Mesendoderm (in vitro differentiated cells): ENCODE results near the gene ITGB3.

Experiments used
- DNase-seq: peaks from one replicate; pipeline ENCODE4 v3.0.0; 2013
- H2AK5ac ChIP-seq: 2 replicates; pipeline ENCODE4 v1.6.1; 2013; ENCODE audit warnings: low read length, inconsistent platforms
- H2BK120ac ChIP-seq: 2 replicates; pipeline ENCODE4 v1.6.1; 2013; ENCODE audit warnings: low read depth, mild to moderate bottlenecking, low read length, moderate library complexity, mixed read lengths
- H2BK15ac ChIP-seq: replicated peaks from 2 replicates; pipeline ENCODE4 v1.6.1; 2013; ENCODE audit warnings: low read depth, mild to moderate bottlenecking, moderate library complexity
- H2BK5ac ChIP-seq: 2 replicates; pipeline ENCODE4 v1.6.1; 2013; ENCODE audit warnings: low read length, inconsistent platforms
- H3K18ac ChIP-seq: 2 replicates; pipeline ENCODE4 v1.6.1; 2013; ENCODE audit warnings: mild to moderate bottlenecking, low read length, mixed read lengths
- H3K23ac ChIP-seq: one replicate; pipeline ENCODE4 v1.6.1; 2013; ENCODE audit warnings: low read length
- H3K27ac ChIP-seq: 2 replicates; pipeline ENCODE4 v1.5.1; 2013; ENCODE audit warnings: low read depth, mild to moderate bottlenecking, inconsistent platforms, low read length, moderate library complexity
- H3K27me3 ChIP-seq: 2 replicates; pipeline ENCODE4 v1.6.1; 2013; ENCODE audit warnings: low read length, control low read depth, mild to moderate bottlenecking, inconsistent platforms; ENCODE audit not compliant: insufficient read depth, poor library complexity
- H3K36me3 ChIP-seq: 2 replicates; pipeline ENCODE4 v1.6.1; 2013; ENCODE audit warnings: low read length, inconsistent platforms; ENCODE audit not compliant: control insufficient read depth, insufficient read depth
- H3K4ac ChIP-seq: one replicate; pipeline ENCODE4 v1.6.1; 2013; ENCODE audit warnings: low read depth, mild to moderate bottlenecking, low read length, moderate library complexity
- H3K4me1 ChIP-seq: 2 replicates; pipeline ENCODE4 v1.6.1; 2013; ENCODE audit warnings: low read depth, low read length, inconsistent platforms; ENCODE audit not compliant: control insufficient read depth
- H3K4me2 ChIP-seq: 2 replicates; pipeline ENCODE4 v1.6.1; 2013; ENCODE audit warnings: low read length
- H3K4me3 ChIP-seq: 2 replicates; pipeline ENCODE4 v1.5.1; 2013; ENCODE audit warnings: mild to moderate bottlenecking, low read length
- H3K56ac ChIP-seq: one replicate; pipeline ENCODE4 v1.6.1; 2013; ENCODE audit warnings: low read length
- H3K79me1 ChIP-seq: 2 replicates; pipeline ENCODE4 v1.6.1; 2013; ENCODE audit warnings: low read length, inconsistent platforms
- H3K79me2 ChIP-seq: 2 replicates; pipeline ENCODE4 v1.6.1; 2013; ENCODE audit warnings: mild to moderate bottlenecking, low read length; ENCODE audit not compliant: control insufficient read depth, insufficient read depth
- H3K9ac ChIP-seq: 2 replicates; pipeline ENCODE4 v1.6.1; 2013; ENCODE audit warnings: low read length, inconsistent platforms
- H4K5ac ChIP-seq: one replicate; pipeline ENCODE4 v1.6.1; 2013; ENCODE audit warnings: low read length
- H4K8ac ChIP-seq: one replicate; pipeline ENCODE4 v1.6.1; 2013; ENCODE audit warnings: low read depth, mild to moderate bottlenecking, control low read depth, low read length, moderate library complexity
- WGBS: extraction: QIAGEN DNeasy Blood & Tissue Kit; methylation state at CpG from one replicate; pipeline ENCODE4 v1.1.7; 2013; ENCODE audit warnings: low lambda C conversion rate, missing lambda C conversion rate; ENCODE audit not compliant: insufficient coverage; ENCODE audit errors: extremely low coverage; 5-methylcytosine and 5-hydroxymethylcytosine counted together

ITGB3 gene

GRCh38 chr17:47299239-47299910, 45.7 kb downstream of the ITGB3 start:
- H3K4me3 ChIP-seq: no peak overlapping the region
- no peaks in the 10 kb centered on the region for H3K4me1 ChIP-seq
- no peak overlapping the region for H3K56ac ChIP-seq
- no peak overlapping the region for H2BK15ac ChIP-seq
- WGBS: no CpG with 5 or more reads among the region's 13 CpGs
- H3K27ac ChIP-seq: no peak overlapping the region
- H4K5ac ChIP-seq: no peak overlapping the region
- H4K8ac ChIP-seq: no peak overlapping the region
- H2AK5ac ChIP-seq: no peak overlapping the region
- no peak overlapping the region for H2BK5ac ChIP-seq
- no peak for DNase-seq
- no peak overlapping the region for H3K4ac ChIP-seq
- no peak overlapping the region for H3K9ac ChIP-seq
- no peak overlapping the region for H3K18ac ChIP-seq
- H3K36me3 ChIP-seq: no peaks in the 10 kb centered on the region
- H3K79me1 ChIP-seq: no peaks in the 10 kb centered on the region
- H3K79me2 ChIP-seq: no peaks in the 10 kb centered on the region
- H3K27me3 ChIP-seq: no peaks in the 10 kb centered on the region
- no peak overlapping the region for H3K4me2 ChIP-seq
- no peak overlapping the region for H2BK120ac ChIP-seq
- H3K23ac ChIP-seq: no peak overlapping the region

GRCh38 chr17:47300718-47301117, 47.1 kb downstream of the ITGB3 start:
- Histone ChIP-seq H3K27me3 (no peaks in the 10 kb centered on the region), H3K4me2 (no peak overlapping the region), H3K79me2 (no peaks in the 10 kb centered on the region), H3K79me1 (no peaks in the 10 kb centered on the region), H3K36me3 (no peaks in the 10 kb centered on the region), H3K4me1 (peaks cover 3% of the 10 kb centered on the region), H3K4me3 (no peak overlapping the region), H4K8ac (no peak overlapping the region), H3K9ac (no peak overlapping the region), H3K23ac (no peak overlapping the region), H2AK5ac (no peak overlapping the region), H2BK15ac (no peak overlapping the region), H4K5ac (no peak overlapping the region), H3K27ac (no peak overlapping the region), H2BK5ac (no peak overlapping the region), H2BK120ac (no peak overlapping the region), H3K56ac (no peak overlapping the region), H3K4ac (no peak overlapping the region), H3K18ac (no peak overlapping the region)
- no CpG with 5 or more reads among the region's 1 CpG for whole genome bisulfite sequencing
- DNase-seq: no peak

GRCh38 chr17:47301161-47301560, 47.5 kb downstream of the ITGB3 start:
- H3K4me2 ChIP-seq: no peak overlapping the region
- no peak overlapping the region for H2BK5ac ChIP-seq
- H3K18ac ChIP-seq: no peak overlapping the region
- no peak overlapping the region for H2AK5ac ChIP-seq
- WGBS: no CpG with 5 or more reads among the region's 3 CpGs
- H3K23ac ChIP-seq: no peak overlapping the region
- H3K9ac ChIP-seq: no peak overlapping the region
- H2BK120ac ChIP-seq: no peak overlapping the region
- H3K79me1 ChIP-seq: no peaks in the 10 kb centered on the region
- peaks cover 3% of the 10 kb centered on the region for H3K4me1 ChIP-seq
- no peak overlapping the region for H2BK15ac ChIP-seq
- no peak overlapping the region for H3K4ac ChIP-seq
- H3K27me3 ChIP-seq: no peaks in the 10 kb centered on the region
- H3K36me3 ChIP-seq: no peaks in the 10 kb centered on the region
- DNase-seq: no peak
- no peak overlapping the region for H3K56ac ChIP-seq
- no peaks in the 10 kb centered on the region for H3K79me2 ChIP-seq
- H3K27ac ChIP-seq: no peak overlapping the region
- H4K5ac ChIP-seq: no peak overlapping the region
- no peak overlapping the region for H3K4me3 ChIP-seq
- H4K8ac ChIP-seq: no peak overlapping the region

GRCh38 chr17:47301831-47302230, 48.2 kb downstream of the ITGB3 start:
- no peak overlapping the region for H2BK5ac ChIP-seq
- no peaks in the 10 kb centered on the region for H3K36me3 ChIP-seq
- H3K27ac ChIP-seq: no peak overlapping the region
- no peak overlapping the region for H3K56ac ChIP-seq
- H3K4me1 ChIP-seq: peaks cover 3% of the 10 kb centered on the region
- no peak overlapping the region for H4K8ac ChIP-seq
- no CpG with 5 or more reads among the region's 2 CpGs for WGBS
- H3K4me3 ChIP-seq: no peak overlapping the region
- DNase-seq: no peak
- no peak overlapping the region for H3K9ac ChIP-seq
- H3K79me2 ChIP-seq: no peaks in the 10 kb centered on the region
- no peak overlapping the region for H3K4me2 ChIP-seq
- no peak overlapping the region for H2BK120ac ChIP-seq
- no peak overlapping the region for H3K23ac ChIP-seq
- H3K4ac ChIP-seq: no peak overlapping the region
- H3K18ac ChIP-seq: no peak overlapping the region
- no peaks in the 10 kb centered on the region for H3K79me1 ChIP-seq
- H2BK15ac ChIP-seq: no peak overlapping the region
- no peak overlapping the region for H2AK5ac ChIP-seq
- no peaks in the 10 kb centered on the region for H3K27me3 ChIP-seq
- no peak overlapping the region for H4K5ac ChIP-seq

- WGBS: no CpG with 5 or more reads among the region's 1 CpG
Observed at GRCh38 chr17:47304186-47304585, 50.6 kb downstream of the ITGB3 start.

More at GRCh38 chr17:47304186-47304585, 50.6 kb downstream of the ITGB3 start:
- no peaks in the 10 kb centered on the region for H3K27me3 ChIP-seq
- no peak overlapping the region for H3K18ac ChIP-seq
- H4K8ac ChIP-seq: no peak overlapping the region
- no peak overlapping the region for H3K27ac ChIP-seq
- H3K4me2 ChIP-seq: no peak overlapping the region
- no peak overlapping the region for H3K9ac ChIP-seq
- H2AK5ac ChIP-seq: no peak overlapping the region
- H2BK5ac ChIP-seq: no peak overlapping the region
- H3K36me3 ChIP-seq: no peaks in the 10 kb centered on the region
- H2BK120ac ChIP-seq: no peak overlapping the region
- H3K79me1 ChIP-seq: no peaks in the 10 kb centered on the region
- H3K4ac ChIP-seq: no peak overlapping the region
- DNase-seq: peak; percentile 18
- no peak overlapping the region for H3K4me3 ChIP-seq
- H2BK15ac ChIP-seq: no peak overlapping the region
- no peaks in the 10 kb centered on the region for H3K79me2 ChIP-seq
- peaks cover 3% of the 10 kb centered on the region for H3K4me1 ChIP-seq
- no peak overlapping the region for H3K56ac ChIP-seq
- H3K23ac ChIP-seq: no peak overlapping the region
- H4K5ac ChIP-seq: no peak overlapping the region
